GM19035 (cell line): ENCODE data around the gene DNAJB6.

Experiments used
- ATAC-seq: cut with Tn5 transposase; IDR thresholded peaks from one replicate; pipeline ENCODE4 v1.9.1; 2021; ENCODE audit not compliant: unreplicated experiment

Gene DNAJB6

GRCh38 chr7:157425137-157425731, 88.4 kb downstream of the DNAJB6 start:
- ATAC-seq, result no peak

GRCh38 chr7:157425761-157426160, 89.0 kb downstream of the DNAJB6 start:
- no peak for ATAC-seq

- ATAC-seq, result no peak
Measured at GRCh38 chr7:157426463-157427301, 89.9 kb downstream of the DNAJB6 start.

- ATAC-seq, result no peak
Measured at GRCh38 chr7:157427811-157428553, 91.2 kb downstream of the DNAJB6 start.

- ATAC-seq, result no peak
Measured at GRCh38 chr7:157428554-157428945, 91.7 kb downstream of the DNAJB6 start.

GRCh38 chr7:157429001-157429679, 92.3 kb downstream of the DNAJB6 start:
- no peak for ATAC-seq

GRCh38 chr7:157429680-157430224, 92.9 kb downstream of the DNAJB6 start:
- no peak for ATAC-seq

GRCh38 chr7:157430721-157431120, 93.9 kb downstream of the DNAJB6 start:
- no peak for ATAC-seq

- no peak for ATAC-seq
Measured at GRCh38 chr7:157431173-157431950, 94.6 kb downstream of the DNAJB6 start.

GRCh38 chr7:157431951-157432540, 95.2 kb downstream of the DNAJB6 start:
- no peak for ATAC-seq

- no peak for ATAC-seq
Measured at GRCh38 chr7:157432541-157432956, 95.7 kb downstream of the DNAJB6 start.

- no peak for ATAC-seq
Measured at GRCh38 chr7:157432957-157433576, 96.3 kb downstream of the DNAJB6 start.

GRCh38 chr7:157433628-157434027, 96.8 kb downstream of the DNAJB6 start:
- no peak for ATAC-seq

- ATAC-seq, result no peak
Measured at GRCh38 chr7:157434231-157434630, 97.4 kb downstream of the DNAJB6 start.

GRCh38 chr7:157434701-157435100, 97.9 kb downstream of the DNAJB6 start:
- no peak for ATAC-seq

- no peak for ATAC-seq
Measured at GRCh38 chr7:157436076-157436475, 99.3 kb downstream of the DNAJB6 start.

- ATAC-seq, result no peak
Measured at GRCh38 chr7:157436763-157437480, 100.1 kb downstream of the DNAJB6 start.

- ATAC-seq, result no peak
Measured at GRCh38 chr7:157437519-157438061, 100.8 kb downstream of the DNAJB6 start.
